Measurements from ENCODE around the gene BST1. TPM values are rescaled to one million over a fixed set of nuclear protein-coding genes. Genes with fewer than 3 reads are reported as not detected.

BST1 gene
- total and polyA plus RNA-seq, 2 of the 8 experiments (the other 6 are each of a cell fraction or from before 2014, with no cell fraction given), result 0.52 to 0.54 TPM

DNA sequence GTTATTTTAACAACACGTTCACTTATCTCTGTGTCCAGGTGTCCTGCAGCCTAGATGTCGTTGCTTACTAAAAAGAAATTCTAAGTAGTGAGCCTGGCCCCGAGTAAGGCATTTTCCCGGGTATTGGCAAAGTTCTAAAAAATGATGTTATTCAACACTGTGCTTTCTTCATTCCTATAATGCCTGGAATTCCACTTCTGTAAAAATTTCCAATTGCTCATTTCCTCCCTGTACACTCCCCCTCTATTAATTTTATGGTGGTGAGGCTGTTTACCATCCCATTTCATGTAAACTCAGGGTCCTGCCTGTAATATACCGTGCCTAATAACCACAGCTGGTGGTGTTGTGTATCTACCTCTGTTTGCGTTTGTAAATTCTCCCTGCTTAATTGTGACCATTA lies 14.2 kb downstream of the BST1 start:
- Histone ChIP-seq H3K18ac (ENCODE audit: extremely low read depth, low read length) (no peak overlapping the region), H4K5ac (ENCODE audit: insufficient read length, low read depth, low read length) (no peak overlapping the region), H3K56ac (replicated peaks; ENCODE audit: insufficient read length, low read depth, low read length) (no peak overlapping the region), H3K4ac (replicated peaks; ENCODE audit: insufficient read length, low read depth, low read length) (no peak overlapping the region), H3K23me2 (ENCODE audit: low read depth, low read length) (no peaks in the 10 kb centered on the region), H2BK120ac (replicated peaks; ENCODE audit: low read depth, low read length) (no peak overlapping the region), H3K9me3 (ENCODE audit: insufficient read depth in 2 of 2, low read depth in 1 of 2, low read length in 1 of 2) (no peaks in the 10 kb centered on the region), H3K14ac (ENCODE audit: insufficient read length) (no peak overlapping the region), H2BK12ac (ENCODE audit: low read depth, low read length) (no peak overlapping the region), H3K9ac (replicated peaks in 1 of 4; ENCODE audit: extremely low read depth in 1 of 4, low read depth in 3 of 4, low read length in 3 of 4) (no peak overlapping the region), H2BK20ac (ENCODE audit: low read length) (no peak overlapping the region), H3K4me2 (ENCODE audit: insufficient read depth in 1 of 2, low read depth in 2 of 2, low read length in 2 of 2) (no peak overlapping the region), H3K27ac (ENCODE audit: low read depth, low read length) (no peak overlapping the region), H3K27me3 (replicated peaks in 1 of 4; ENCODE audit: control insufficient read depth in 3 of 4, extremely low read depth in 1 of 4, insufficient read depth in 3 of 4, low read length in 3 of 4) (peaks cover 0 to 1% (median 0%) of the 10 kb centered on the region in 4 experiments; a peak in 1 of 7 replicates), H3K79me1 (ENCODE audit: low read depth, low read length) (no peaks in the 10 kb centered on the region), H3K79me2 (ENCODE audit: control insufficient read depth in 1 of 2, insufficient read depth in 2 of 2, low read length in 2 of 2) (no peaks in the 10 kb centered on the region), H4K8ac (ENCODE audit: extremely low read depth, insufficient read depth, low read length) (no peak overlapping the region), H2AK5ac (ENCODE audit: low read depth, low read length) (no peak overlapping the region), H4K91ac (replicated peaks; ENCODE audit: insufficient read length, low read length) (no peak overlapping the region), H2BK15ac (ENCODE audit: low read length) (no peak overlapping the region), H3K4me3 (ENCODE audit: extremely low read depth in 1 of 4, insufficient read depth in 2 of 4, low read depth in 3 of 4, low read length in 4 of 4) (no peak overlapping the region), H2BK5ac (ENCODE audit: low read depth, low read length) (no peak overlapping the region), H2AFZ (ENCODE audit: low read length) (no peak overlapping the region), H4K20me1 (replicated peaks in 1 of 2; ENCODE audit: control insufficient read depth in 1 of 2, insufficient read depth in 2 of 2, low read length in 2 of 2) (no peaks in the 10 kb centered on the region), H3K23ac (ENCODE audit: insufficient read length) (no peak overlapping the region), H3K36me3 (ENCODE audit: control insufficient read depth in 2 of 4, insufficient read depth in 4 of 4, low read length in 3 of 4) (no peaks in the 10 kb centered on the region), H3K4me1 (replicated peaks in 1 of 4; ENCODE audit: control insufficient read depth in 3 of 4, insufficient read depth in 4 of 4, low read length in 3 of 4) (no peaks in the 10 kb centered on the region)
- WGBS, 2 experiments (ENCODE audit: extremely low coverage in 1 of 2, insufficient coverage in 1 of 2, insufficient read length in 1 of 2, insufficient replicate concordance in 2 of 2, low coverage in 1 of 2, low lambda C conversion rate in 2 of 2, missing lambda C conversion rate in 1 of 2), result 90% methylated on average over 6 of the region's 6 CpGs; no CpG with 5 or more reads in 1 of the 2 experiments
- no peak for DNase-seq (ENCODE audit: low read depth in 1 of 2, low spot score in 2 of 2)
- CTCF ChIA-PET (ENCODE audit: partially characterized antibody), result interaction anchor here (0.9 to 1.3 kb wide), 4 partner anchors 12 to 239 kb away, joined by 3 to 4 read pairs (median 4); no protein-coding TSS in a partner anchor
- FAIRE-seq, result no peak
- no peak for TF ChIP-seq KDM4A (IDR thresholded peaks at IDR 0.05; ENCODE audit: low read depth, low read length, severe bottlenecking)
- POLR2A ChIA-PET (ENCODE audit: partially characterized antibody), result no interaction called here
